ENCODE results near the gene RYR2.

DNA sequence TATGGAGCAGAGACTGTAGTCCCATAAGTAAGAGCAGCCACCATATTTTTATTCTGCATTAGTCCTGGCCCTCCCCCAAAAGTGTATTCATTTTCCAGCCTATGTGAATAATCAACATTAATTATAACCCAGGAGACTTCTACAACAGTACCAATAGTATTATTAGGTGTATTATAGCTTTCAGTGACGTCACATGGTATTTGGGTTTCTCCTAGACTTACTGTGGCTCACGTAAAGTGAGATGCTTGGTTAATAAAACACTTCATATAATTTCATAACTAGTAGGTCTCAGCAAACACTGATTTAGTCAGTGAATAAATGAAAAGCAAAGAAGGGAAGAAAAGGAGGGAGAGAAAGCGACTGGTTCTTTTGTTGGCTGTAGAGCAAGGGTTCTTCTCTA lies 762.5 kb downstream of the RYR2 start:
- TF ChIP-seq, protein P1, sequence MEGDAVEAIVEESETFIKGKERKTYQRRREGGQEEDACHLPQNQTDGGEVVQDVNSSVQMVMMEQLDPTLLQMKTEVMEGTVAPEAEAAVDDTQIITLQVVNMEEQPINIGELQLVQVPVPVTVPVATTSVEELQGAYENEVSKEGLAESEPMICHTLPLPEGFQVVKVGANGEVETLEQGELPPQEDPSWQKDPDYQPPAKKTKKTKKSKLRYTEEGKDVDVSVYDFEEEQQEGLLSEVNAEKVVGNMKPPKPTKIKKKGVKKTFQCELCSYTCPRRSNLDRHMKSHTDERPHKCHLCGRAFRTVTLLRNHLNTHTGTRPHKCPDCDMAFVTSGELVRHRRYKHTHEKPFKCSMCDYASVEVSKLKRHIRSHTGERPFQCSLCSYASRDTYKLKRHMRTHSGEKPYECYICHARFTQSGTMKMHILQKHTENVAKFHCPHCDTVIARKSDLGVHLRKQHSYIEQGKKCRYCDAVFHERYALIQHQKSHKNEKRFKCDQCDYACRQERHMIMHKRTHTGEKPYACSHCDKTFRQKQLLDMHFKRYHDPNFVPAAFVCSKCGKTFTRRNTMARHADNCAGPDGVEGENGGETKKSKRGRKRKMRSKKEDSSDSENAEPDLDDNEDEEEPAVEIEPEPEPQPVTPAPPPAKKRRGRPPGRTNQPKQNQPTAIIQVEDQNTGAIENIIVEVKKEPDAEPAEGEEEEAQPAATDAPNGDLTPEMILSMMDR (IDR thresholded peaks at IDR 0.05), result no peak
- no peak for TF ChIP-seq POLR2A (IDR thresholded peaks at IDR 0.05)
